ENCODE data around the gene LPAR2.
"Not testable (repeated sequence)": the region's sequence is repeated elsewhere in the genome, so short reads cannot be mapped to it uniquely, and the experiment has no call there.

The LPAR2 gene

DNA sequence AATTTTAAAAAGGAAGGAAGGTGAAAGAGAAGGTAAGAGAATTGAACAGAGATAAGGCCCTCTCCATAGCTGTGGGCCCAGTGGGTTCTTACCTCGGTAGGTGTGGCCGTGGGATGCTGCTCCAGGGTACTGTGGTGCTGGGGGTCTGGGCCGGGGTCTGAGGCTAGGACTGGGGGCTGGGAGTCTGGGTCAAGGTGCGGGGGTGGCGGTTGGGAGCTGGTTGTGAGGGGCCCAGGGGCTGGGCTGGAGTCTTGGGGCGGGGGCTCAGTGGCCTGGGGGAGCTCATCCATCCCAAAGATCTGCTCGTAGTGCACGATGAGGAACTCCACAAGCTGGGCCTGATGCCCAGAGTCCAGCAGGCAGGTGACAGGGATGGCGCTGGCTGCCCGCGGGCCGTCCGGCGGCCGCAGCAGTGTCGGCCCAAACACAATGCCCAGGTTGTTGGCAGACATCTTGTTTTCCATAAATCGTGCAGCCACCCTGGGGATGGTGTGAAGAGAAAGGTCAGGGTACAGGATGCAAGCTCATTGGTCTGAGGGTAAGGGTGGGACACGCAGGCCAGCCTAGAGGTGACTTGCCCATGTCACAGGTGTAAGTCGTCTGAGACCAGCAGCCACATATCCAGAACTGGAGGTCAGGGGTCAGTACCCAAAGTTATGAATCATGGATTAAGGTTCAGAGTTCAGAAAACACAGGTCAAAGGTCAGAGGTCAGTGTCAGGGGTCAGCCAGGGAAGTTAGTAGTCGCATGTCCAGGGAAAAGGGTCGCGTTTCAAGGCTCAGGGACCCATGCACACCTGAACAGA is 5.9 kb upstream of the LPAR2 start:
- peak in 1 of 56 donors; percentile 42 for DNase-seq

DNA sequence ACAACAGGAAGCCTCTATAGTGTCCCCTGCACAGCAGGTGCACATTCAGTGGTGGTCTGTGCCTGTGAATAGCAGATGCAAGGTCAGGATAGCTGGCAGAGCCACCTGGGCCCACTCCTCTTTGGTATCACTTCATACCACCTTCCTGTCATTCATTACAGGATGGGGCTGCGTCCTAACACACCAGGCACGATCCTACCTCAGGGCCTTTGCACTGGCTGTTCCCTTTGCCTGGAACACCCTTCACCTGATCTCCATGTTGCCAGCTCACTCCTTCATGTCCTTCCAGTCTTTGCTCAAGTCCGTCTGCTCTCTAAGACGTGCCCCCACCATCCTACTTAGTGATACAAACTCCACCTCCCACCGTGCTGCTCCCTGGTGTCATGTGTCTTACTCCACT is 4.6 kb upstream of the LPAR2 start:
- no peak for DNase-seq

DNA sequence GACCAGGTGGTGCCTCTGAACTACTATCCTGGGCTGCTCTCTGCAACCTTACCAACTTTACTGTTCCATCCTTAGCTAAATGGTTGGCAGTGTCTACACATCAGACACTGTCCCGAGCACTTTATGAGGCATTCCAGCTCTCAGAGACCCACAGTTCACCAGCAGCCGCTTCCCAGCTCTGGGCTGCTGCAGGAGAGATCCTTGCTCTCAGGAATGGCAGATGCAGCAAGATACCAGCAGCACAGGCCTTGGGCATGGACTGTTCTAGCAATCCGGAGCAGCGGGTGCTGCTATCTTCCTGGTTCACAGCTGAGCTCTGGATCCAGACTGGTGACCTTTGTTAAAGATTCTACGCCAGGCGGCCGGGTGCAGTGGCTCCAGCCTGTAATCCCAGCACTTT is 3.3 kb upstream of the LPAR2 start:
- no peak for DNase-seq

DNA sequence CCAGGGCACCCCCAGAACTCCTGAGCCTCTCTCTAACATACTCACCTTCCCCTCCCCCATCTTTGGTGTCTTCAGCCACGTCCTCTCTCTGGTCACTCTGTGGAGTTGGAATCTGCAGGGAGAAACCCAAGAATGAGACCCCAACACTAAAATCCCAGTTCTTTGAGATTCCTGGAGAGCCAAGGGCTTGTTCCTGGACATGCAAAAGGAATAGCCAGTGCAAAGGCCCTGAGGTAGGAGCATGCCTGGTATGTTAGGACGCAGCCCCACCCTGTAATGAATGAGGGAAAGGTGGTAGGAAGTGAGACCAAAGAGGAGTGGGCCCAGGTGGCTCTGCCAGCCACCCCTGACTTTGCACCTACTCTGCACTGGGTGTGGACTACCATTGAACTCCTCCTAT is 2.4 kb upstream of the LPAR2 start:
- no peak for DNase-seq

DNA sequence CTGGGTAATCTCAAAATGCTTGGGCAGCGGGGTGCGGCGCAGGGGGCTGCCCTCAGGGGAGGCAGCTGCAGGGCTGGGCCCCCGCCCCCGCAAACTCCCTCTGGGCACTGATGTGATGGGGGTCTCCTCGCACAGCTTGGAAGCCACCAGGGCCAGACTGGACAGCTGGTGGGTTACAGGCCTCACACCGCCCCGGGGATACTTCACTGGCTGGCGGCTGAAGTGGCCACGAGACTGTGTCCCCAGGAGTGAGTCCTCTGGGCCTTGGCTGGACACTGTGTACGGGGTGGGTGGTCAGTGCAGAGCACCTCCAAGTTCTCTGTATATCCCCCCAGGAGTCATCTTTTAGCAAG is 2.0 kb upstream of the LPAR2 start:
- DNase-seq = no peak

DNA sequence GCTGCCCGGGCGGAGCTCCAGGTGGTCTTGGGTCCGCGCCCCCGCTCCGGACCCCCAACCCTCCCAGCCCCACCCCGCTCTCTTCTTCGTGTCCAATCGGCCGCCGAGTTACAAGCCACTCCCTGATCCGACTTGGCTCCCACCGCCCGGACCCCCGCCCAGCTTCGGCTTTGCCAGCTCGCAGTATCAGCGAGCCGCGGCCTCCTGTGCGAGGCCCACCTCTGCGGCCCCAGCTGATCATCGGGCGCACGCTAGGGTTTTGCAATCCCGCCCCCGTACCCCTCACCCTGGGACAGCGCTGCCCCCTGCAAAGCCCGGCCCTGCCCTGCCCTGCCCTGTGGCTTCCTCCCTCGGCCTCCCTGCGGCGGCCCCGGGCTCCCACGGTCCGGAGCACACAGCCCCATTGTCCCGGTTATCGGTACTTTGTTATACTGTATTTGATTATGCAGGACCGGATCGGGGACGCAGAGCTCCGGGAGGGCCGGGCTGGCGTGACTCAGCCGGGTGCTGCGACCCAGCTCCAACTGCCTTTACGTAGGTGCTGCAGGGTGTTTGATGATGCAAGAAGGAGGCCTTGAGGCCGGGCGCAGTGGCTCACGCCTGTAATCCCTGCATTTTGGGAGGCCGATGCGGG is 598 bp upstream of the LPAR2 start:
- DNase-seq = peak in 1 of 56 donors; percentile 40

DNA sequence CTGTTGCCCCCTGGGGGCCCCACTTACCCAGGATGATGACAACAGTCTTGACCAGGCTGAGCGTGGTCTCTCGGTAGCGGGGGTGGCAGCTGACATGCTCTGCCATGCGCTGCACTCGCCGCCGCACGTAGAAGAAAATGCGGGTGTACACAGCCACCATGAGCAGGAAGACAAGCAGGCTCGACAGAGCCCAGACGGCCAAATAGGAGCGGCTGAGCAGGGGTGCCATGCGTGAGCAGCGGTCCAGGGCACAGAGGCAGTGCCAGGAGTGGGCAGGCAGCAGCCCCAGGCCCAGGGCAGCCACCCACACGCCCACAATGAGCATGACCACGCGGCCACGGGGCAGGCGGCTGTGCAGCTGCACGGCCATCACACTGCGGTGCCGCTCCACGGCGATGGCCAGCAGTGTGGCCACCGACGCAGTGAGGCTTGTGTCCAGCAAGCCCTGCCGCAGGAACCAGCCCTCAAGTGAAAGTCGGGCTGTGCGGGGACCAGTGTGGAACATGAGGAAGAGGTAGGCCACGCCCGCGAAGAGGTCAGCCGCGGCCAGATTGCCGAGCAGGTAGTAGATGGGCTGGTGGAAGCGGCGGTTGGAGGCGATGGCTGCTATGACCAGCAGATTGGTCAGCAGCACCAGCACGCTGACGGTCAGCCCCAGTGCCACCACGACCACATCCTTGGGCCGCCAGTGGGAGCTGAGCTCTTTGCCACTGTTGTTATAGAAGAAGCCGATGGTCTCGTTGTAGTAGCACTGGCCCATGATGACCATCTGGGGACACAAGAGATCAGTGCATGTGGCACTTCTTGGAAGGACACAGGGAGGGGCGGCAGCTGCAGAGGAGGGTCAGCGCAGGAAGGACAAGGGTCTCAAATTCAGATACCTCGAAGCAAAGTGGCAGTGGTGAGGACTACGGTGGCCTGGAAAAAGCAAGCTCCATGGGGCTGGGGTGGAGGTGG is 1.2 kb downstream of the LPAR2 start:
- DNase-seq = no peak

DNA sequence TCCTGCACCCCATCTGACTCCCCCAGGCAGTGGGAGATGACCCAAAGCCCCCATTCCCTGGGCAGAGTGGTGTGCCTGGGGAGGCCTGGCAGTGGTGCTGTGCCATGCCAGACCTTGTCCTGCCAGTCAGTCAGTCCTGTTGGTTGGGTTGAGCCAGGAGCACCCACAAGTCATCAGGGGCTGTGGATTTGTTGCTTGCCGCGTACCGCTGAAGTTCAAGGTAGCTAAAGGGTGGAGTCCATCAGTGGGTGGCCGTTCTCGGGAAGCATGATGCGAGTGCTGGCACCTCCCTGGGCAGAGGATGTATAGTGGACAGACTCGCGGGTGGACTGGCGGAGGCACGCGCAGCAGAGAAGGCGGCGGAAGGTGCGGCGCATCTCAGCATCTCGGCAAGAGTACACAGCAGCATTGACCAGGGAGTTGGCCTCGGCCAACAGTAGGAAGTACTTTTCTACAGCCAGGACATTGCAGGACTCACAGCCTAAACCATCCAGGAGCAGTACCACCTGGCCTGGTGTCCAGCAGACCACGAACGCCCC is 3.9 kb downstream of the LPAR2 start:
- no peak for DNase-seq

DNA sequence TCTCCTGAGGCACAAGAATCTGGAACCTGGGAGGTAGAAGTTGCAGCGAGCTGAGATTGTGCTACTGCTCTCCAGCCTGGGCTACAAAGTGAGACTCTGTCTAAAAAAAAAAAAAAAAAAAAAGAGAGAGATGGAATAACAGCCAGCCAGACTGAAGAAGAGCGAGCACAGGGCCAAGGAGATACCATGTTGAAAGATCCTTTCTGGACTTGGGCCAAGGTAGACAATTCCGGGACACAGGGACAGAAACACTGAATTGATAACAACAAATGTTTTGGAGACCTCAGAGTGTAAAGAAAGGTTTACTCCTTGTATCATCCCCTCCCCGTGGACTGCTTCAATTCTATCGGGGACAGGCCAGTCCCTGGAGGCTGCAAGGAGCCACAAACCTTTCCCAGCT is 4.6 kb downstream of the LPAR2 start:
- DNase-seq = no peak

DNA sequence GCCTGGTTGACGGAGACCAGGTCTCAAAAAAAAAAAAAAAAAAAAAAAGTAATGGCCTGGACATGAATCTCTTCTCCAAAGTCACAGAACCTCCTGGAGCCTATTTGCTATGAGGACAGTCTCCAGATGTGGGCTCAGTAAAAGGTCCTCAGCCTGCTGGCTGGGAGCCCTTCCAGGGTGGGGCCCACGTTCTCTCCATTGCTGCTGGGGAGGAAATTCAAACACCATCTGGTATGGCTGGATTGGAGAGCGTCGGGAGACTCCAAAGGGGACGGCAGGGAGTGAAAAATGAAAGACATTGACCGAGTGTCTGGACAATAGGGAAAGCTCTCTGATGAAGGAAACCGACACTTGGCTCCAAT is 8.2 kb downstream of the LPAR2 start:
- DNase-seq = no peak

DNA sequence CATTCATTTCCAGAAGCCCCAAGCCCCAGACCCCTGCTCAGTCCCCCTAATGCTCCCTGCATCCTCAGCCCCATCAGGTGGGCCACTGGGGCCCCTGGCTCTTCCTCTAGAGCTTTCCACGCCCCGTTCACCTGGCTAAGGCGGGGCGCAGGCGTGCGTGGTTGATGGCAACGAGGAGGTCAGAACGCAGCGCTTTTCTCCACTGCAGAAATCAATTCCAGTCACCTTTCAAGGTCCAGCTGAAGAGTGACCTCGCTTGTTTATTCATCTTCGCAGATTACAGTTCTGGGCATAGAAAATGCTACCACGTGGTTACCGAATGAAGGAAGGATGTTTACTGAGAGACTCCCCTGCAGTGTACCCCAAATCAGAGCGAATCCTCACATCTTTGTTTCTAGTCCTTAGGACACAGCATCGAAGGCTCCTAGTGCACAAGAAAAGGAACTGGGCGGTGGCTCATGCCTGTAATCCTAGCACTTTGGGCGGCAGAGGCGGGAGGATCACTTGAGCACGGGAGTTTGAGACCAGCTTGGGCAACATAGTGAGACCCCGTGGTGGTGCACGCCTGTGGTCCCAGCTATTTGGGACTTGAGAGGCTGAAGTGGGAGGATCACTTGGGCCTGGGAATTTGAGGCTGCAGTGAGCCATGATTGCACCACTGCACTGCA is 8.7 kb downstream of the LPAR2 start:
- DNase-seq = no peak

DNA sequence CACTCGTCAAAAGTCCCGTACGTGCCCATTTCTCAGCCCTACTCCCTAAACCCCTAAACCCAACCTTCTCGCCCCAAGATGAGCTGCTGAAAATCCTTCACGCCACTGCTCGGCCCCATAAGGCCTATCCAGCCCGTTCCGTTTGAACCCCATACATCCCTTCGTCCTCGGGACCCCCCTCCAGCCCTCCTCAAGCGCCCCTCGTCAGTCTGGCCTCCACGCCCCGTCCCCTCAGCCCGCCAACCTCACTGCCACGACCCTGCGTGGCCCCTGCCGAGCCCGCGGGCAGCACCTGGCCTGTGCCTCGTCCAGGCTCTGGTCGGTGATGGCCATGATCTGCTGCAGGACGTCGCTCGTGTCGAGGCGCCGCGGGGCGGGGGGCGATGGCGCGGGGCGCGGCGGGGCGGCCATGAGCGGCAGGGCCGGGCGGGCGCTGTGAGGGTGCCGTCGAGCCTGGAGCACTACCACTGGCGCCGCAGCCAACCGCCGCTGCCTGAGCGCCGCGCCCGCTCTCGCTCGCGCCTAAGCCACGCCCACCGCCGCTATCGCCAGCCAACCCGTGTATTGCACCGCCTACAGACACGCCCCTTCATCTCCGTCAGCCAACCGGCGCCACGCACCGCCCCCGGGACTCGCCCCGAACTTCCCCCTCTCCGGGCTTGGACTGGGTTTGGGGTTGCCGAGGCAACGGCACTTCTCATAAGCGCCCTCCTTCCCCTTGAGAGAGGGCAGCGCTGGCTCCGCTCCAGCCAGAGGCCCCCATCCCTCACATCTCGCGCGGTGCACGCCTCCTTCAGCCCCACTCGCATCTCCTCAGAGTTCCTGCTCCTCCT is 9.6 kb downstream of the LPAR2 start, which contains the start of gene PBX4:
Gene PBX4, minus strand, starts transcription at position 469 of the 833 bp plus-strand sequence. Its CDS starts 58 bp downstream, at position 411.
- peak; percentile 16 to 94 (median 86) for DNase-seq

DNA sequence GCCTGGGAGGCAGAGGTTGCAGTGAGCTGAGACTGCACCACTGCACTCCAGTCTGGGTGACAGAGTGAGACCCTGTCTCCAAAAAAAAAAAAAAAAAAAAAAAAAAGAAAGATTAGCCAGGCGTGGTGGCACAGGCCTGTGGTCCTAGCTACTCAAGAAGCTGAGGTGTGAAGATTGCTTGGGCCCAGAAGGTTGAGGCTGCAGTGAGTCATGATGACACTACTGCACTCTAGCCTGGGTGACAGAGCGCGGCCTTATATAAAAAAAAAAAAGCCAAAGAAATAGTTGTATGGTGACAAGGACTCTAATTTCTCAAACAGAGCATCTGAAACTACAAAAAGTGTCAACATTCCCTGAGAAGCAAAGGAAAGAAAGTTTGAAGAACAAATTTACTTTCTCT is 12.9 kb downstream of the LPAR2 start:
- DNase-seq = no peak

DNA sequence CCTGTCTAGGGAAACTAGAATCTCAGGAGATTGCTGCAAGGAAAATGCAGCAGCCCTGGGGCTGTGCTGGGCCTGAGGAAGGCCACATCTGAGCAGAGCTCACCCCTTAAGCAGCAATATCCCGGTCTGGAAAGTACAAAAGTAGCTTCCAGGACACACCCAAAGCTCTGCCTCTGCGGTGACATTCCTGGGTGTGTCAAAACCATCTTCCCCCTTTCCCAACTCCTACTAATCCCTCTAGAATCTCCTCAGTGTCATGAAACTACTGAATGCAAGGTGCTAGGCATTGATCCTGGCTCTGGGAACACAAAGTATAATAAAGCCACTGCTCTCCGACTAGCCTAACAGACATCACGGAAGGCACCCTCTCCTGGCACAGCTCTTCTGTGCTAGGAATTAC is 14.5 kb downstream of the LPAR2 start:
- no peak for DNase-seq

DNA sequence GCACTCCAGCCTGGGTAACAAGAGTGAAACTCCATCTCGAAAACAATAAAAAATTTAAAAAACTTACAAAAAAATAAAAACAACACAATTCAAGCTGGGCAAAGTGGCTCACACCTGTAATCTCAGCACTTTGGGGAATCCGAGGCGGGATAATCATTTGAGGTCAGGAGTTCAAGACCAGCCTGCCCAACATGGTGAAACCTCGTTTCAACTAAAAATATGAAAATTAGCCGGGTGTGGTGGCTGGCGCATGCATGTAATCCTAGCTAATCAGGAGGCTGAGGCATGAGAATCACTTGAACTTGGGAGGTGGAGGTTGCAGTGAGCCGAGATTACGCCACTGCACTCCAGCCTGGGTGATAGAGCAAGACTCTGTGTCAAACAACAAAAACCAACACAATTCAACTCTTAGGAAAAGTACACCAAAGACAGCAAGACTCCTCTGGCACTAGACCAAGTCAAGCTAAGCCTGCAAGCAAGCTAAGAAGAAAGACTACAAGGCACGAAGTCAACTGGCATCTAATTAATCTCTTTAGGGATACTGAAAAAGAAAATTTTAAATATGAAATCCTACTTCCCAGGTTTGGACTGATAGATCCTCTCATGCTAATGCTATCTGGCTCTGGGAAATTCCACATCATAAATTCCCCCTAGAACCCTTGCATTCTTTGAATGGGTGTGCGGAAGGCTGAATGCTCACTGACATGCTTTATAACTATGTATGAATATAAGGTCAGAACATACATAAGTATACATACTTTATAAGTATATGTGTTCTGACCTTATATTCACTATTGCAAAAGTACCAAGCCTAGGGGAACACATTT is 17.4 kb downstream of the LPAR2 start:
- no peak for DNase-seq

DNA sequence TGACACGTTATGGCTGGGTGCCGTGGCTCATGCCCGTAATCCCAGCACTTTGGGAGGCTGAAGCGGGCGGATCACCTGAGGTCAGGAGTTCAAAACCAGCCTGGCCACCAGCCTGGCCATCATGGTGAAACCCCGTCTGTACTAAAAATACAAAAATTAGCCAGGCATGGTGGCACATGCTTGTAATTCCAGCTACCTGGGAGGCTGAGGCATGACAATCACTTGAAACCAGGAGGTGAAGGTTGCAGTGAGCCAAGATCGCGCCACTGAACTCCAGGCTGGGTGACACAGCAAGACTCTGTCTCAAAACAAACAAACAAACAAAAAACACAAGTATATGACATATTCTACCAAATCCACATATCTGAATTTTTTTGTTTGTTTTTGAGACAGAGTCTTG is 21.3 kb downstream of the LPAR2 start:
- DNase-seq = not testable (repeated sequence)

DNA sequence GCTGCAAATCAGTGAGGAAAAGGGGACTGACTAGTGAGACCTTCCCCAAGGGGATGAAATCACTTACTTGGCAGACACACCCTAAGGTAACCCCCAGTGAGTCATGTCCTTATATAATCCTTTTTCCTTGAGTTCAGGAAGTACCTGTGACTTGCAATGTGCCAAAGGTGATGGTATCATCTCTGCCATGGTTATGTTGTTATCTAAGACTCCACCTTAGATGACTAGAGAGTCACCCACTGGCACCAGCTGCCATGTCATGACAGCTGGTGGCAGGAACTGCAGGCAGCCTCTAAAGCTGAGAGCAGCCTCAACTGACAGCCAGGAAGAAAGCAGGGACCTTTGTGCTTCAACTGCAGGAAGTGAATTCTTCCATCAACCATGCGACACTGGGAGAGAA is 22.0 kb downstream of the LPAR2 start:
- no peak for DNase-seq

DNA sequence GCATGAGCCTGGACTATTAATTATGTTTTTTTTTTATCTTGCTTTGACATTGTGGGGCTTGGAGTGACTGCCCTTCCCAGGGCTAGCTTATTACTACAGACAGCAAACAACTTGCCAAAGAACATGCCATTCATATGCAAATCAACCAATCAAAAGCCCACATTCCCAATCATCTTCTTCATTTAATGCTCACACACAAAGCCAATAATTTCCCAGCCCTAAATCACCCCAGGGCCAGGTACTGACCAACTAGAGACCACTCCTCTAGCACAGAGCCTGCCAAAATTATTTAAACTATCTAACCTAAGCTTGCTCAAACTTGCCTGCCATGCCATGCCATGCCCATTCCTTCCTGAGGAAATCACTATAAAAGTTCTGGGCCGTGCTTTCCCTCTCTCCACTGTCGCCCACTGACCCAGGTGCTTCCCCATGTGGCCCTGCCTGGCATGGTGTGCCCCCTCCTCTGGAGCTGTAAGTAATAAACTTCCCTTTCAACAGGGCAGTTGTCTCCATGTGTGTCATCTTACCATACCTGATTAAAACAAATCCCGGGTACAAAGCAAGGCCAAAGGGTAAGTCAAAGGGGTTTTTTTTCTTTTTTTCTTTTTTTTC is 25.2 kb downstream of the LPAR2 start:
- DNase-seq = no peak

All from amygdala (tissue), 56 donors.